GM19023 (cell line): ENCODE results near the gene RICTOR.
A peak's percentile ranks its signal among the peaks of the same experiment; 100 is the strongest.

Experiments
- ATAC-seq: cut with Tn5 transposase; IDR thresholded peaks from one replicate; pipeline ENCODE4 v1.9.1; 2021; ENCODE audit warnings: mild to moderate bottlenecking, moderate library complexity; ENCODE audit not compliant: unreplicated experiment

RICTOR gene

GRCh38 chr5:39074017-39074814, at the start of gene RICTOR:
Gene RICTOR, minus strand, starts transcription at chr5:39074399. Its CDS starts 22 bp downstream, at chr5:39074377.
- peak; percentile 82 for ATAC-seq

- no peak for ATAC-seq
These were observed 47.7 kb upstream of the RICTOR start for GRCh38 chr5:39121922-39122321.

GRCh38 chr5:39121315-39121714, 47.1 kb upstream of the RICTOR start:
- ATAC-seq = no peak

- ATAC-seq = no peak
These were observed 45.8 kb upstream of the RICTOR start for GRCh38 chr5:39120052-39120420.

GRCh38 chr5:39119404-39120051, 45.3 kb upstream of the RICTOR start:
- ATAC-seq = no peak

- no peak for ATAC-seq
These were observed 44.4 kb upstream of the RICTOR start for GRCh38 chr5:39118638-39119037.

GRCh38 chr5:39117401-39117800, 43.2 kb upstream of the RICTOR start:
- no peak for ATAC-seq

GRCh38 chr5:39116344-39117170, 42.4 kb upstream of the RICTOR start:
- no peak for ATAC-seq

- ATAC-seq = no peak
These were observed 41.6 kb upstream of the RICTOR start for GRCh38 chr5:39115644-39116343.

- no peak for ATAC-seq
These were observed 40.0 kb upstream of the RICTOR start for GRCh38 chr5:39114155-39114554.

GRCh38 chr5:39113354-39113953, 39.3 kb upstream of the RICTOR start:
- no peak for ATAC-seq

- no peak for ATAC-seq
These were observed 35.4 kb upstream of the RICTOR start for GRCh38 chr5:39109606-39110005.

- ATAC-seq = no peak
These were observed 34.8 kb upstream of the RICTOR start for GRCh38 chr5:39108987-39109386.

- no peak for ATAC-seq
These were observed 33.2 kb upstream of the RICTOR start for GRCh38 chr5:39107350-39107749.

GRCh38 chr5:39106322-39106721, 32.1 kb upstream of the RICTOR start:
- ATAC-seq = no peak

GRCh38 chr5:39104221-39104620, 30.0 kb upstream of the RICTOR start:
- ATAC-seq = no peak

GRCh38 chr5:39102684-39103155, 28.5 kb upstream of the RICTOR start:
- no peak for ATAC-seq

- ATAC-seq = no peak
These were observed 26.7 kb upstream of the RICTOR start for GRCh38 chr5:39100851-39101396.

GRCh38 chr5:39100301-39100850, 26.2 kb upstream of the RICTOR start:
- no peak for ATAC-seq

GRCh38 chr5:39099831-39100230, 25.6 kb upstream of the RICTOR start:
- ATAC-seq = no peak
